HepG2 (cell line): ENCODE measurements around the gene PDCD1LG2. TPM values are rescaled to one million over a fixed set of nuclear protein-coding genes. Genes with fewer than 3 reads are reported as not detected.

Experiments used
- AHDC1 ChIP-seq: sonication (generic); formaldehyde crosslinking; IDR thresholded peaks from 2 replicates; pipeline ENCODE4 v1.5.1; 2020; ENCODE audit warnings: mild to moderate bottlenecking, missing genetic modification reagents, borderline replicate concordance
- ASH2L ChIP-seq: fragments of 300-600, 200-600 bp; sonication (generic); IDR thresholded peaks from 2 replicates; pipeline ENCODE4 v1.7.0; 2017; ENCODE audit warnings: low read depth, mild to moderate bottlenecking, moderate library complexity, mixed read lengths, low read length; ENCODE audit not compliant: insufficient read length
- BRD4 ChIP-seq: sonication (generic); formaldehyde crosslinking; IDR thresholded peaks from 2 replicates; pipeline ENCODE4 v1.4.0; 2020; ENCODE audit warnings: missing genetic modification reagents
- CTCF ChIP-seq: sonication (generic); formaldehyde crosslinking; IDR thresholded peaks from 2 replicates; pipeline ENCODE4 v1.5.0; 2020; ENCODE audit warnings: mild to moderate bottlenecking, missing genetic modification reagents, moderate library complexity
- GTF3A ChIP-seq: sonication (generic); formaldehyde crosslinking; conservative IDR thresholded peaks from 2 replicates; pipeline ENCODE4 v1.4.0; 2020; ENCODE audit warnings: mild to moderate bottlenecking, missing genetic modification reagents
- MIER3 ChIP-seq: IDR thresholded peaks from 2 replicates; pipeline ENCODE4 v1.6.1; 2016; ENCODE audit warnings: missing compliant biosample characterization, borderline replicate concordance
- NCOA1 ChIP-seq: sonication (generic); formaldehyde crosslinking; IDR thresholded peaks from 2 replicates; pipeline ENCODE4 v1.9.0; 2021; ENCODE audit warnings: missing genetic modification reagents
- PAXIP1 ChIP-seq: sonication (generic); formaldehyde crosslinking; conservative IDR thresholded peaks from 2 replicates; pipeline ENCODE4 v1.4.0; 2020; ENCODE audit warnings: mild to moderate bottlenecking, missing genetic modification reagents, moderate library complexity
- PITX1 ChIP-seq: sonication (generic); formaldehyde crosslinking; IDR thresholded peaks from 2 replicates; pipeline ENCODE4 v1.5.1; 2020; ENCODE audit warnings: mild to moderate bottlenecking, missing genetic modification reagents
- SRY ChIP-seq: sonication (generic); formaldehyde crosslinking; IDR thresholded peaks from 2 replicates; pipeline ENCODE4 v1.8.0; 2022; ENCODE audit warnings: mild to moderate bottlenecking, missing genetic modification reagents
- TCF12 ChIP-seq, 2 experiments: fragments of 450-650 bp in 1 of 2; sonication (generic) in 1 of 2; formaldehyde crosslinking in 1 of 2; IDR thresholded peaks; 2 replicates each; pipeline versions ENCODE4 v1.6.1 to v1.8.0; 2017 to 2022; ENCODE audit warnings: antibody characterized with exemption in 1 of 2, mild to moderate bottlenecking in 1 of 2, missing genetic modification reagents in 1 of 2, moderate library complexity in 1 of 2
- ZKSCAN8 ChIP-seq: IDR thresholded peaks from 2 replicates; pipeline ENCODE4 v1.6.1; 2016; ENCODE audit warnings: borderline replicate concordance, missing genetic modification reagents, missing compliant biosample characterization
- ZNF564 ChIP-seq: sonication (generic); formaldehyde crosslinking; IDR thresholded peaks from 2 replicates; pipeline ENCODE4 v1.8.1; 2023; ENCODE audit warnings: mild to moderate bottlenecking, missing genetic modification reagents
- ZNF572 ChIP-seq: sonication (generic); formaldehyde crosslinking; IDR thresholded peaks from 2 replicates; pipeline ENCODE4 v1.5.1; 2020; ENCODE audit warnings: mild to moderate bottlenecking, missing genetic modification reagents
- ZNF784 ChIP-seq: sonication (generic); formaldehyde crosslinking; IDR thresholded peaks from 2 replicates; pipeline ENCODE4 v1.5.1; 2020; ENCODE audit warnings: missing genetic modification reagents, mild to moderate bottlenecking, borderline replicate concordance
- polyA plus RNA-seq, 8 experiments: library from polyadenylated mRNA; depleted of rRNA in 3 of 8; stranded (reverse) in 7 of 8; unstranded in 1 of 8; fragments of >200 nt; fragmentation: Illumina TruSeq in 4 of 8; extraction: Trizol in 4 of 8; gene quantifications; 2 replicates each; pipeline versions ENCODE4 v1.2.1 to v1.2.3, GENCODE V29; 2011 to 2016; ENCODE audit warnings: low read depth in 4 of 8, missing spikeins in 1 of 8, mixed read lengths in 1 of 8; ENCODE audit not compliant: insufficient read depth in 1 of 8
- total RNA-seq, 5 experiments: library from RNA; depleted of rRNA; stranded (reverse); fragments of >200 nt; fragmentation: Illumina TruSeq; extraction: Trizol; gene quantifications; 2 replicates each; pipeline ENCODE4 v1.2.3, GENCODE V29; 2016; ENCODE audit warnings: low read depth in 1 of 5

PDCD1LG2 gene
- total and polyA plus RNA-seq, 2 of the 13 experiments (the other 11 are each of a cell fraction or from before 2014, with no cell fraction given) = not detected

- TF ChIP-seq MIER3 (peak; percentile 56; the same call in 1 of the 2 replicates), ASH2L (peak; percentile 53), SRY (CRISPR knock-in tag) (no peak), TCF12 (IDR thresholded peaks at IDR 0.05) (no peak), TCF12 (CRISPR knock-in tag; IDR thresholded peaks at IDR 0.05) (no peak), CTCF (peak; percentile 58), NCOA1 (CRISPR knock-in tag) (no peak), ZNF572 (CRISPR knock-in tag) (no peak), AHDC1 (CRISPR knock-in tag) (0 out of 2 replicates have a peak, but pooled peaks have one; percentile 30), PAXIP1 (CRISPR knock-in tag) (peak; percentile 27; the same call in 1 of the 2 replicates), GTF3A (CRISPR knock-in tag) (no peak), PITX1 (CRISPR knock-in tag) (peak; percentile 32; the same call in 1 of the 2 replicates), ZNF784 (CRISPR knock-in tag) (0 out of 2 replicates have a peak, but pooled peaks have one; percentile 36), ZNF564 (CRISPR knock-in tag) (no peak; the same call in 1 of the 2 replicates), ZKSCAN8 (CRISPR knock-in tag) (no peak), BRD4 (CRISPR knock-in tag) (no peak)
Measured at GRCh38 chr9:5608298-5609225, 98.2 kb downstream of the PDCD1LG2 start (continued).
